GM12878 (cell line): ENCODE data around the gene CPNE4. TPM values are rescaled to one million over a fixed set of nuclear protein-coding genes. Genes with fewer than 3 reads are reported as not detected.

Experiments
- ATF7 ChIP-seq: fragments of 450-650 bp; IDR thresholded peaks from 2 replicates; pipeline ENCODE4 v1.6.1; 2016; ENCODE audit warnings: low read depth, mild to moderate bottlenecking
- BCL11A ChIP-seq: IDR thresholded peaks from 2 replicates; pipeline ENCODE4 v1.6.1; 2011; ENCODE audit warnings: low read depth, low read length
- BRCA1 ChIP-seq: IDR thresholded peaks from 2 replicates; pipeline ENCODE4 v1.6.1; 2011; ENCODE audit warnings: low read depth, low read length, improper control_type of control experiment
- CBFB ChIP-seq: IDR thresholded peaks from 2 replicates; pipeline ENCODE4 v1.6.1; 2016; ENCODE audit warnings: antibody characterized with exemption, low read depth
- CHD2 ChIP-seq: IDR thresholded peaks from 2 replicates; pipeline ENCODE4 v1.6.1; 2011; ENCODE audit warnings: low read depth, low read length, improper control_type of control experiment, borderline replicate concordance
- ESRRA ChIP-seq: IDR thresholded peaks from 2 replicates; pipeline ENCODE4 v1.6.1; 2012; ENCODE audit warnings: mild to moderate bottlenecking, low read length, improper control_type of control experiment
- FOXK2 ChIP-seq: fragments of 450-650 bp; IDR thresholded peaks from 2 replicates; pipeline ENCODE4 v1.6.1; 2017; ENCODE audit warnings: mild to moderate bottlenecking, moderate library complexity
- GABPA ChIP-seq: IDR thresholded peaks from 2 replicates; pipeline ENCODE4 v1.6.1; 2014; ENCODE audit warnings: antibody characterized with exemption, low read depth, mild to moderate bottlenecking, inconsistent platforms
- IKZF1 ChIP-seq: fragments of 450-650 bp; conservative IDR thresholded peaks from 2 replicates; pipeline ENCODE4 v1.6.1; 2017; ENCODE audit warnings: antibody characterized with exemption, mild to moderate bottlenecking
- JUND ChIP-seq: IDR thresholded peaks from 2 replicates; pipeline ENCODE4 v1.6.1; 2012; ENCODE audit warnings: low read depth, mild to moderate bottlenecking, low read length, improper control_type of control experiment, moderate library complexity
- MEF2A ChIP-seq: IDR thresholded peaks from 2 replicates; pipeline ENCODE4 v1.6.1; 2011; ENCODE audit warnings: low read depth, mild to moderate bottlenecking, low read length, moderate library complexity; ENCODE audit not compliant: insufficient read depth
- MEF2B ChIP-seq: fragments of 450-650 bp; IDR thresholded peaks from 2 replicates; pipeline ENCODE4 v1.6.1; 2018; ENCODE audit warnings: mild to moderate bottlenecking, moderate library complexity; ENCODE audit not compliant: partially characterized antibody, poor library complexity, severe bottlenecking
- MXI1 ChIP-seq: fragments of 150-350 bp; IDR thresholded peaks from 2 replicates; pipeline ENCODE4 v1.6.1; 2011; ENCODE audit warnings: low read depth, mild to moderate bottlenecking, inconsistent platforms, low read length, improper control_type of control experiment
- MYC ChIP-seq: IDR thresholded peaks from 2 replicates; pipeline ENCODE4 v1.6.1; 2011; ENCODE audit warnings: mild to moderate bottlenecking, low read length, moderate library complexity, inconsistent platforms; ENCODE audit not compliant: insufficient read depth, insufficient replicate concordance, insufficient read length, severe bottlenecking
- NFYB ChIP-seq: IDR thresholded peaks from 2 replicates; pipeline ENCODE4 v1.6.1; 2011; ENCODE audit warnings: low read depth, mild to moderate bottlenecking, low read length, improper control_type of control experiment, moderate library complexity; ENCODE audit not compliant: insufficient read depth
- NR2C1 ChIP-seq: fragments of 450-650 bp; IDR thresholded peaks from 2 replicates; pipeline ENCODE4 v1.6.1; 2017; ENCODE audit warnings: antibody characterized with exemption, mild to moderate bottlenecking, moderate library complexity
- NR2F1 ChIP-seq: fragments of 450-650 bp; conservative IDR thresholded peaks from 2 replicates; pipeline ENCODE4 v1.6.1; 2017; ENCODE audit warnings: mild to moderate bottlenecking
- NRF1 ChIP-seq: conservative IDR thresholded peaks from 2 replicates; pipeline ENCODE4 v1.6.1; 2011; ENCODE audit warnings: mild to moderate bottlenecking, low read depth, low read length, improper control_type of control experiment
- POU2F2 ChIP-seq: IDR thresholded peaks from 3 replicates; pipeline ENCODE4 v1.6.1; 2011; ENCODE audit warnings: low read depth, mild to moderate bottlenecking, low read length, borderline replicate concordance
- RUNX3 ChIP-seq: IDR thresholded peaks from 2 replicates; pipeline ENCODE4 v1.6.1; 2012; ENCODE audit warnings: low read length, inconsistent platforms
- SIX5 ChIP-seq: IDR thresholded peaks from 2 replicates; pipeline ENCODE4 v1.6.1; 2011; ENCODE audit warnings: mild to moderate bottlenecking, low read depth, low read length, moderate library complexity; ENCODE audit not compliant: severe bottlenecking
- SMAD5 ChIP-seq: IDR thresholded peaks from 2 replicates; pipeline ENCODE4 v1.6.1; 2016; ENCODE audit warnings: antibody characterized with exemption, low read depth
- SMARCA5 ChIP-seq: fragments of 450-650 bp; IDR thresholded peaks from 2 replicates; pipeline ENCODE4 v1.6.1; 2017; ENCODE audit warnings: mild to moderate bottlenecking
- TAF1 ChIP-seq: IDR thresholded peaks from 2 replicates; pipeline ENCODE4 v1.6.1; 2011; ENCODE audit warnings: mild to moderate bottlenecking, low read depth, low read length, borderline replicate concordance
- ZNF622 ChIP-seq: fragments of 450-650 bp; IDR thresholded peaks from 2 replicates; pipeline ENCODE4 v1.6.1; 2017; ENCODE audit warnings: mild to moderate bottlenecking, inconsistent platforms
- polyA plus RNA-seq, 11 experiments: library from polyadenylated mRNA; depleted of rRNA in 4 of 11; unstranded in 6 of 11; stranded (reverse) in 5 of 11; fragments of >200 nt; fragmentation: Nextera tagmentation in 4 of 11; fragmentation: Illumina TruSeq in 1 of 11; extraction: Ambion mirVana in 4 of 11; extraction: Trizol in 1 of 11; gene quantifications; 1 replicate in 1 of 11; 2 replicates in 10 of 11; pipeline versions ENCODE4 v1.2.1 to v1.2.3, GENCODE V29; 2011 to 2016; ENCODE audit warnings: inconsistent platforms in 2 of 11, missing spikeins in 2 of 11, low read depth in 1 of 11
- total RNA-seq, 4 experiments: library from RNA; depleted of rRNA in 3 of 4; stranded (reverse); fragments of >200 nt in 3 of 4; fragmentation: Illumina TruSeq in 1 of 4; extraction: Trizol in 1 of 4; gene quantifications; 2 replicates each; pipeline versions ENCODE4 v1.2.1 to v1.2.3, GENCODE V29; 2013 to 2021
- TF ChIP-seq, protein P1 (sequence below): IDR thresholded peaks from 2 replicates; pipeline ENCODE4 v1.6.1; 2011; ENCODE audit warnings: mild to moderate bottlenecking, low read depth, low read length, moderate library complexity; ENCODE audit not compliant: insufficient replicate concordance
- TF ChIP-seq, protein P2 (sequence below): IDR thresholded peaks from 2 replicates; pipeline ENCODE4 v1.6.1; 2011; ENCODE audit warnings: low read depth, low read length, improper control_type of control experiment, borderline replicate concordance
- TF ChIP-seq, protein P3 (sequence below): fragments of 450-650 bp; IDR thresholded peaks from 2 replicates; pipeline ENCODE4 v1.6.1; 2018; ENCODE audit warnings: borderline replicate concordance, mild to moderate bottlenecking; ENCODE audit not compliant: partially characterized antibody

The CPNE4 gene
- total and polyA plus RNA-seq, 10 of the 15 experiments (the other 5 are each of a cell fraction or from before 2014, with no cell fraction given), result 0.17 to 1.9 (median 0.48) TPM; not detected in 1

DNA sequence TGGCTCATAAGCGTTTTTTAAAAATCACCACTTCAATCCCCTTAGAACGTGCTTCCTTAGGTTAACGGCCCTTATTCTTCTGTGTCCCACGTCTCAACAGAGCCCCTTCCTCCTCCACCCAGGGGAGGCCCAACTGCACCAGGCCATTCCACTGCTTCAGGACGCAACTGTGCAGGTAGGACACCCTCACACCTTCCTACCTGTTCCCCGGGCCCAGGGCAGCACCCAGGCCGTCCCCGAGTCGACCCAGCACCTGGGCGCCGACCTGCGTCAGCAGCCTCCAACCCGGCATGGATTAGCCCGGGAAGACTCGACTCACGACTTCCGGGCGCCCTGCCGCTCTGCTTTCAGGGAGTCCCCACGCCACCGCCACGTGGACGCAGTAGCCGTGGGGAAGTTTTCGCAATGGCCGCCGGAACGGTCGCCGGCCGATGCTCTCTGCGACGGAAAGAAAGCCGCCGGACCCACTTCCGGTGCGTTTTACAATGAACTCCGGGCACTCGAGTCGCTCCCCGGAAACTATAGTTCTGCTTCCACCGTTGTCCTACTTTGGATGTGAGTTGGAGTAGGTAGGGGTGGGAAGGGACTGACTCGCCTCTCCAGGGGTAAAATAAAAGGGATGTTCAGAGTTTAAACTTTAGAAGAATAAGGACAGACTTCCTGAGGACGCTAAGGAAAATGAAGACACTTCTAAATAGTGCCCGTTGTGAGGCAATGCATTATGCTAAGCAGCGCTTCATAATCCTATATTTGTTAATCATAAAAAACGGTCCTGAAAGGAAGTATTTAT, 532.1 kb downstream of the CPNE4 start, which contains the start of gene MRPL3 (continued):
- TF ChIP-seq, protein P1, sequence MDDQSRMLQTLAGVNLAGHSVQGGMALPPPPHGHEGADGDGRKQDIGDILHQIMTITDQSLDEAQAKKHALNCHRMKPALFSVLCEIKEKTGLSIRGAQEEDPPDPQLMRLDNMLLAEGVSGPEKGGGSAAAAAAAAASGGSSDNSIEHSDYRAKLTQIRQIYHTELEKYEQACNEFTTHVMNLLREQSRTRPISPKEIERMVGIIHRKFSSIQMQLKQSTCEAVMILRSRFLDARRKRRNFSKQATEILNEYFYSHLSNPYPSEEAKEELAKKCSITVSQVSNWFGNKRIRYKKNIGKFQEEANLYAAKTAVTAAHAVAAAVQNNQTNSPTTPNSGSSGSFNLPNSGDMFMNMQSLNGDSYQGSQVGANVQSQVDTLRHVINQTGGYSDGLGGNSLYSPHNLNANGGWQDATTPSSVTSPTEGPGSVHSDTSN, result no peak
- peak; percentile 82 for TF ChIP-seq RUNX3
- peak; percentile 95 for TF ChIP-seq TAF1
- TF ChIP-seq JUND, result no peak
- TF ChIP-seq NR2F1, result peak; percentile 46; the same call in 1 of the 2 replicates
- TF ChIP-seq CHD2, result peak; percentile 72
- TF ChIP-seq ATF7, result peak; percentile 52; the same call in 1 of the 2 replicates
- TF ChIP-seq MEF2B, result peak; percentile 40
- no peak for TF ChIP-seq NRF1
- peak; percentile 84 for TF ChIP-seq SMARCA5
- peak; percentile 62; the same call in 1 of the 2 replicates for TF ChIP-seq ESRRA
- no peak for TF ChIP-seq SMAD5
- peak; percentile 69 for TF ChIP-seq MEF2A
- TF ChIP-seq BRCA1, result no peak
- TF ChIP-seq POU2F2, result peak; percentile 87
- TF ChIP-seq MXI1, result peak; percentile 99
- peak; percentile 100 for TF ChIP-seq GABPA
- TF ChIP-seq, protein P2, sequence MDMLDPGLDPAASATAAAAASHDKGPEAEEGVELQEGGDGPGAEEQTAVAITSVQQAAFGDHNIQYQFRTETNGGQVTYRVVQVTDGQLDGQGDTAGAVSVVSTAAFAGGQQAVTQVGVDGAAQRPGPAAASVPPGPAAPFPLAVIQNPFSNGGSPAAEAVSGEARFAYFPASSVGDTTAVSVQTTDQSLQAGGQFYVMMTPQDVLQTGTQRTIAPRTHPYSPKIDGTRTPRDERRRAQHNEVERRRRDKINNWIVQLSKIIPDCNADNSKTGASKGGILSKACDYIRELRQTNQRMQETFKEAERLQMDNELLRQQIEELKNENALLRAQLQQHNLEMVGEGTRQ, result no peak; the same call in 1 of the 2 replicates
- TF ChIP-seq, protein P3, sequence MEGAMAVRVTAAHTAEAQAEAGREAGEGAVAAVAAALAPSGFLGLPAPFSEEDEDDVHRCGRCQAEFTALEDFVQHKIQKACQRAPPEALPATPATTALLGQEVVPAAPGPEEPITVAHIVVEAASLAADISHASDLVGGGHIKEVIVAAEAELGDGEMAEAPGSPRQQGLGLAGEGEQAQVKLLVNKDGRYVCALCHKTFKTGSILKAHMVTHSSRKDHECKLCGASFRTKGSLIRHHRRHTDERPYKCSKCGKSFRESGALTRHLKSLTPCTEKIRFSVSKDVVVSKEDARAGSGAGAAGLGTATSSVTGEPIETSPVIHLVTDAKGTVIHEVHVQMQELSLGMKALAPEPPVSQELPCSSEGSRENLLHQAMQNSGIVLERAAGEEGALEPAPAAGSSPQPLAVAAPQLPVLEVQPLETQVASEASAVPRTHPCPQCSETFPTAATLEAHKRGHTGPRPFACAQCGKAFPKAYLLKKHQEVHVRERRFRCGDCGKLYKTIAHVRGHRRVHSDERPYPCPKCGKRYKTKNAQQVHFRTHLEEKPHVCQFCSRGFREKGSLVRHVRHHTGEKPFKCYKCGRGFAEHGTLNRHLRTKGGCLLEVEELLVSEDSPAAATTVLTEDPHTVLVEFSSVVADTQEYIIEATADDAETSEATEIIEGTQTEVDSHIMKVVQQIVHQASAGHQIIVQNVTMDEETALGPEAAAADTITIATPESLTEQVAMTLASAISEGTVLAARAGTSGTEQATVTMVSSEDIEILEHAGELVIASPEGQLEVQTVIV, result peak; percentile 67
- peak; percentile 81 for TF ChIP-seq NR2C1
- TF ChIP-seq FOXK2, result no peak; the same call in 1 of the 2 replicates
- TF ChIP-seq ZNF622, result no peak
- peak; percentile 81 for TF ChIP-seq SIX5
- TF ChIP-seq NFYB, result no peak
- TF ChIP-seq BCL11A, result no peak
- peak; percentile 93 for TF ChIP-seq IKZF1
- peak; percentile 99 for TF ChIP-seq MYC
- peak; percentile 81 for TF ChIP-seq CBFB
